HEK293 (cell line): ENCODE data around the gene FHDC1.

Source experiments
- CTCF ChIP-seq: fragments of 450-650 bp; formaldehyde crosslinking; IDR thresholded peaks from 2 replicates; pipeline ENCODE4 v1.5.1; 2016; ENCODE audit warnings: missing biosample characterization, missing genetic modification characterization
- SETDB1 ChIP-seq: IDR thresholded peaks from one replicate; pipeline ENCODE4 v1.6.1; 2017; ENCODE audit warnings: mild to moderate bottlenecking, low read length, moderate library complexity, mixed read lengths; ENCODE audit not compliant: insufficient read length
- TRIM28 ChIP-seq: IDR thresholded peaks from 2 replicates; pipeline ENCODE4 v1.6.1; 2011; ENCODE audit warnings: low read length, control low read depth, borderline replicate concordance
- ZBTB7A ChIP-seq: fragments of 450-650 bp; formaldehyde crosslinking; IDR thresholded peaks from 2 replicates; pipeline ENCODE4 v1.5.1; 2016; ENCODE audit warnings: low read depth, missing biosample characterization, missing genetic modification characterization
- ZNF202 ChIP-seq: fragments of 450-650 bp; formaldehyde crosslinking; IDR thresholded peaks from 2 replicates; pipeline ENCODE4 v1.5.1; 2016; ENCODE audit warnings: missing biosample characterization, missing genetic modification characterization, borderline replicate concordance
- ZNF398 ChIP-seq: fragments of 450-650 bp; formaldehyde crosslinking; IDR thresholded peaks from 2 replicates; pipeline ENCODE4 v1.5.1; 2017; ENCODE audit warnings: missing biosample characterization, missing genetic modification characterization
- ZNF513 ChIP-seq: fragments of 450-650 bp; IDR thresholded peaks from 2 replicates; pipeline ENCODE4 v1.5.1; 2018; ENCODE audit warnings: missing biosample characterization, missing genetic modification characterization
- ZNF624 ChIP-seq: fragments of 450-650 bp; formaldehyde crosslinking; IDR thresholded peaks from 2 replicates; pipeline ENCODE4 v1.5.1; 2017; ENCODE audit warnings: missing biosample characterization, missing genetic modification characterization
- ZNF639 ChIP-seq: fragments of 450-650 bp; formaldehyde crosslinking; IDR thresholded peaks from 2 replicates; pipeline ENCODE4 v1.5.1; 2016; ENCODE audit warnings: missing biosample characterization, missing genetic modification characterization

- no peak for TF ChIP-seq ZNF202 (tag by site-specific recombination)
- TF ChIP-seq CTCF (tag by site-specific recombination): no peak
- no peak for TF ChIP-seq ZNF639 (tag by site-specific recombination)
- TF ChIP-seq TRIM28: no peak
- no peak for TF ChIP-seq ZNF398 (tag by site-specific recombination)
- TF ChIP-seq SETDB1: no peak
- no peak for TF ChIP-seq ZNF624 (tag by site-specific recombination)
- TF ChIP-seq ZNF513 (tag by site-specific recombination): no peak
- TF ChIP-seq ZBTB7A (tag by site-specific recombination): no peak
Measured at GRCh38 chr4:153023139-153023538, 87.0 kb downstream of the FHDC1 start.
